HepG2 (cell line): ENCODE measurements around the gene AP2B1. TPM values are rescaled to one million over a fixed set of nuclear protein-coding genes. Genes with fewer than 3 reads are reported as not detected.

Experiments used
- BHLHE40 ChIP-seq: IDR thresholded peaks from 2 replicates; pipeline ENCODE4 v1.6.1; 2011; ENCODE audit warnings: low read length, improper control_type of control experiment
- BRD4 ChIP-seq: sonication (generic); formaldehyde crosslinking; IDR thresholded peaks from 2 replicates; pipeline ENCODE4 v1.4.0; 2020; ENCODE audit warnings: missing genetic modification reagents
- CHD2 ChIP-seq: IDR thresholded peaks from 2 replicates; pipeline ENCODE4 v1.6.1; 2011; ENCODE audit warnings: low read depth, low read length, improper control_type of control experiment
- CREB1 ChIP-seq, 2 experiments: fragments of 450-650 bp in 1 of 2; IDR thresholded peaks; 2 replicates each; pipeline ENCODE4 v1.6.1; 2016 to 2017; ENCODE audit warnings: control low read depth in 1 of 2, mild to moderate bottlenecking in 1 of 2, missing compliant biosample characterization in 1 of 2, missing genetic modification characterization in 1 of 2
- FOXK2 ChIP-seq: fragments of 450-650 bp; IDR thresholded peaks from 2 replicates; pipeline ENCODE4 v1.6.1; 2016
- MEIS2 ChIP-seq: sonication (generic); formaldehyde crosslinking; IDR thresholded peaks from 2 replicates; pipeline ENCODE4 v1.9.0; 2021; ENCODE audit warnings: mild to moderate bottlenecking, missing genetic modification reagents
- NFATC3 ChIP-seq: sonication (generic); formaldehyde crosslinking; IDR thresholded peaks from 2 replicates; pipeline ENCODE4 v1.5.1; 2020; ENCODE audit warnings: mild to moderate bottlenecking, missing genetic modification reagents
- PAF1 ChIP-seq: IDR thresholded peaks from 2 replicates; pipeline ENCODE4 v1.6.1; 2016; ENCODE audit warnings: missing genetic modification reagents, missing compliant biosample characterization
- RNF219 ChIP-seq: sonication (generic); formaldehyde crosslinking; IDR thresholded peaks from 2 replicates; pipeline ENCODE4 v1.5.0; 2020; ENCODE audit warnings: mild to moderate bottlenecking, missing genetic modification reagents
- SAP130 ChIP-seq: IDR thresholded peaks from 2 replicates; pipeline ENCODE4 v1.6.1; 2016; ENCODE audit warnings: low read depth
- TBX3 ChIP-seq: fragments of 450-650 bp; IDR thresholded peaks from 2 replicates; pipeline ENCODE4 v1.6.1; 2017; ENCODE audit warnings: antibody characterized with exemption, mild to moderate bottlenecking, inconsistent platforms, borderline replicate concordance
- ZNF350 ChIP-seq: sonication (generic); formaldehyde crosslinking; IDR thresholded peaks from 2 replicates; pipeline ENCODE4 v1.4.0; 2020; ENCODE audit warnings: mild to moderate bottlenecking, low read depth, missing genetic modification reagents, borderline replicate concordance
- ZNF362 ChIP-seq: sonication (generic); formaldehyde crosslinking; IDR thresholded peaks from 2 replicates; pipeline ENCODE4 v1.4.0; 2020; ENCODE audit warnings: missing genetic modification reagents, mild to moderate bottlenecking, borderline replicate concordance
- ZNF557 ChIP-seq: sonication (generic); formaldehyde crosslinking; IDR thresholded peaks from 2 replicates; pipeline ENCODE4 v1.4.0; 2020; ENCODE audit warnings: missing genetic modification reagents
- ZNF703 ChIP-seq: sonication (generic); formaldehyde crosslinking; IDR thresholded peaks from 2 replicates; pipeline ENCODE4 v1.5.1; 2020; ENCODE audit warnings: missing genetic modification reagents, mild to moderate bottlenecking, moderate library complexity, borderline replicate concordance
- ZSCAN31 ChIP-seq: sonication (generic); formaldehyde crosslinking; IDR thresholded peaks from 2 replicates; pipeline ENCODE4 v1.5.0; 2020; ENCODE audit warnings: low read depth, mild to moderate bottlenecking, missing genetic modification reagents
- polyA plus RNA-seq, 8 experiments: library from polyadenylated mRNA; depleted of rRNA in 3 of 8; stranded (reverse) in 7 of 8; unstranded in 1 of 8; fragments of >200 nt; fragmentation: Illumina TruSeq in 4 of 8; extraction: Trizol in 4 of 8; gene quantifications; 2 replicates each; pipeline versions ENCODE4 v1.2.1 to v1.2.3, GENCODE V29; 2011 to 2016; ENCODE audit warnings: low read depth in 4 of 8, missing spikeins in 1 of 8, mixed read lengths in 1 of 8; ENCODE audit not compliant: insufficient read depth in 1 of 8
- total RNA-seq, 5 experiments: library from RNA; depleted of rRNA; stranded (reverse); fragments of >200 nt; fragmentation: Illumina TruSeq; extraction: Trizol; gene quantifications; 2 replicates each; pipeline ENCODE4 v1.2.3, GENCODE V29; 2016; ENCODE audit warnings: low read depth in 1 of 5
- TF ChIP-seq, protein P1 (sequence below): sonication (generic); formaldehyde crosslinking; IDR thresholded peaks from 2 replicates; pipeline ENCODE4 v1.5.1; 2020; ENCODE audit warnings: missing genetic modification reagents, mild to moderate bottlenecking, borderline replicate concordance
- TF ChIP-seq, protein P2 (sequence below), 2 experiments: fragments of 450-650 bp in 1 of 2; sonication (generic) in 1 of 2; formaldehyde crosslinking; IDR thresholded peaks; 2 replicates each; pipeline versions ENCODE4 v1.5.0 to v1.8.0; 2020 to 2022; ENCODE audit warnings: mild to moderate bottlenecking in 1 of 2, missing genetic modification reagents in 1 of 2
- TF ChIP-seq, protein P3 (sequence below): IDR thresholded peaks from 2 replicates; pipeline ENCODE4 v1.4.0; 2020; ENCODE audit warnings: mild to moderate bottlenecking, missing genetic modification reagents

Gene AP2B1
- total and polyA plus RNA-seq, 2 of the 13 experiments (the other 11 are each of a cell fraction or from before 2014, with no cell fraction given), result 23.8 to 71.3 TPM

GRCh38 chr17:35578197-35578928 lies 8.8 kb upstream of the AP2B1 start, which contains the start of gene PEX12 (continued):
- 0 out of 2 replicates have a peak, but pooled peaks have one; percentile 50 for TF ChIP-seq ZNF703 (CRISPR knock-in tag)
- TF ChIP-seq ZSCAN31 (CRISPR knock-in tag), result no peak
- 0 out of 2 replicates have a peak, but pooled peaks have one; percentile 47 for TF ChIP-seq ZNF557 (CRISPR knock-in tag)
- 0 out of 2 replicates have a peak, but pooled peaks have one; percentile 29 for TF ChIP-seq BHLHE40
- no peak for TF ChIP-seq RNF219 (CRISPR knock-in tag)
- TF ChIP-seq, protein P1, sequence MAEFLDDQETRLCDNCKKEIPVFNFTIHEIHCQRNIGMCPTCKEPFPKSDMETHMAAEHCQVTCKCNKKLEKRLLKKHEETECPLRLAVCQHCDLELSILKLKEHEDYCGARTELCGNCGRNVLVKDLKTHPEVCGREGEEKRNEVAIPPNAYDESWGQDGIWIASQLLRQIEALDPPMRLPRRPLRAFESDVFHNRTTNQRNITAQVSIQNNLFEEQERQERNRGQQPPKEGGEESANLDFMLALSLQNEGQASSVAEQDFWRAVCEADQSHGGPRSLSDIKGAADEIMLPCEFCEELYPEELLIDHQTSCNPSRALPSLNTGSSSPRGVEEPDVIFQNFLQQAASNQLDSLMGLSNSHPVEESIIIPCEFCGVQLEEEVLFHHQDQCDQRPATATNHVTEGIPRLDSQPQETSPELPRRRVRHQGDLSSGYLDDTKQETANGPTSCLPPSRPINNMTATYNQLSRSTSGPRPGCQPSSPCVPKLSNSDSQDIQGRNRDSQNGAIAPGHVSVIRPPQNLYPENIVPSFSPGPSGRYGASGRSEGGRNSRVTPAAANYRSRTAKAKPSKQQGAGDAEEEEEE (CRISPR knock-in tag), result 0 out of 2 replicates have a peak, but pooled peaks have one; percentile 85
- TF ChIP-seq PAF1 (CRISPR knock-in tag), result no peak
- 0 out of 2 replicates have a peak, but pooled peaks have one; percentile 28 for TF ChIP-seq CHD2
- peak; percentile 89; the same call in 1 of the 2 replicates for TF ChIP-seq MEIS2 (CRISPR knock-in tag)
- TF ChIP-seq FOXK2, result no peak
- peak; percentile 56; the same call in 1 of the 2 replicates for TF ChIP-seq BRD4
- TF ChIP-seq ZNF350 (CRISPR knock-in tag), result peak; percentile 96
- no peak for TF ChIP-seq NFATC3 (CRISPR knock-in tag)
- peak; percentile 80 for TF ChIP-seq CREB1 (IDR thresholded peaks at IDR 0.05)
- TF ChIP-seq CREB1 (CRISPR knock-in tag; IDR thresholded peaks at IDR 0.05), result peak; percentile 97
- TF ChIP-seq TBX3, result no peak
- TF ChIP-seq, protein P2, sequence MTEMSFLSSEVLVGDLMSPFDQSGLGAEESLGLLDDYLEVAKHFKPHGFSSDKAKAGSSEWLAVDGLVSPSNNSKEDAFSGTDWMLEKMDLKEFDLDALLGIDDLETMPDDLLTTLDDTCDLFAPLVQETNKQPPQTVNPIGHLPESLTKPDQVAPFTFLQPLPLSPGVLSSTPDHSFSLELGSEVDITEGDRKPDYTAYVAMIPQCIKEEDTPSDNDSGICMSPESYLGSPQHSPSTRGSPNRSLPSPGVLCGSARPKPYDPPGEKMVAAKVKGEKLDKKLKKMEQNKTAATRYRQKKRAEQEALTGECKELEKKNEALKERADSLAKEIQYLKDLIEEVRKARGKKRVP (CRISPR knock-in tag; IDR thresholded peaks at IDR 0.05), result peak in 1 of 2 experiments; percentile 67; a peak in 2 of 4 replicates
- TF ChIP-seq SAP130 (CRISPR knock-in tag), result peak; percentile 98
- peak; percentile 49; the same call in 1 of the 2 replicates for TF ChIP-seq ZNF362 (CRISPR knock-in tag)
- TF ChIP-seq, protein P3, sequence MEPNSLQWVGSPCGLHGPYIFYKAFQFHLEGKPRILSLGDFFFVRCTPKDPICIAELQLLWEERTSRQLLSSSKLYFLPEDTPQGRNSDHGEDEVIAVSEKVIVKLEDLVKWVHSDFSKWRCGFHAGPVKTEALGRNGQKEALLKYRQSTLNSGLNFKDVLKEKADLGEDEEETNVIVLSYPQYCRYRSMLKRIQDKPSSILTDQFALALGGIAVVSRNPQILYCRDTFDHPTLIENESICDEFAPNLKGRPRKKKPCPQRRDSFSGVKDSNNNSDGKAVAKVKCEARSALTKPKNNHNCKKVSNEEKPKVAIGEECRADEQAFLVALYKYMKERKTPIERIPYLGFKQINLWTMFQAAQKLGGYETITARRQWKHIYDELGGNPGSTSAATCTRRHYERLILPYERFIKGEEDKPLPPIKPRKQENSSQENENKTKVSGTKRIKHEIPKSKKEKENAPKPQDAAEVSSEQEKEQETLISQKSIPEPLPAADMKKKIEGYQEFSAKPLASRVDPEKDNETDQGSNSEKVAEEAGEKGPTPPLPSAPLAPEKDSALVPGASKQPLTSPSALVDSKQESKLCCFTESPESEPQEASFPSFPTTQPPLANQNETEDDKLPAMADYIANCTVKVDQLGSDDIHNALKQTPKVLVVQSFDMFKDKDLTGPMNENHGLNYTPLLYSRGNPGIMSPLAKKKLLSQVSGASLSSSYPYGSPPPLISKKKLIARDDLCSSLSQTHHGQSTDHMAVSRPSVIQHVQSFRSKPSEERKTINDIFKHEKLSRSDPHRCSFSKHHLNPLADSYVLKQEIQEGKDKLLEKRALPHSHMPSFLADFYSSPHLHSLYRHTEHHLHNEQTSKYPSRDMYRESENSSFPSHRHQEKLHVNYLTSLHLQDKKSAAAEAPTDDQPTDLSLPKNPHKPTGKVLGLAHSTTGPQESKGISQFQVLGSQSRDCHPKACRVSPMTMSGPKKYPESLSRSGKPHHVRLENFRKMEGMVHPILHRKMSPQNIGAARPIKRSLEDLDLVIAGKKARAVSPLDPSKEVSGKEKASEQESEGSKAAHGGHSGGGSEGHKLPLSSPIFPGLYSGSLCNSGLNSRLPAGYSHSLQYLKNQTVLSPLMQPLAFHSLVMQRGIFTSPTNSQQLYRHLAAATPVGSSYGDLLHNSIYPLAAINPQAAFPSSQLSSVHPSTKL (CRISPR knock-in tag), result peak; percentile 54
